Natural killer cell treated with Interleukin-12 subunit alpha and Interleukin-12 subunit beta and Interleukin-15 and Interleukin-18, amount 100 ng/mL, for 72 hours (primary cell): ENCODE data around the gene TCEAL1. TPM values are rescaled to one million over a fixed set of nuclear protein-coding genes. Genes with fewer than 3 reads are reported as not detected.
"Not testable (repeated sequence)": the region's sequence is repeated elsewhere in the genome, so short reads cannot be mapped to it uniquely, and the experiment has no call there.

Experiments used
- ATAC-seq, 2 donors: fragments of 150-1000 bp; cut with Tn5 transposase in 1 of 2; sonication (Bioruptor Pico), chemical (Tn5 transposase) in 1 of 2; 2 replicates each; pipeline ENCODE4 v1.10.0; 2021
- DNase-seq: peaks from one replicate; pipeline ENCODE4 v3.0.0; 2022; ENCODE audit warnings: low spot score
- H3K27ac Mint-ChIP-seq, 2 donors: 1 replicate in 1 of 2; 2 replicates in 1 of 2; pipeline ENCODE4 v1.8.0; 2022; ENCODE audit warnings: mixed read lengths in 2 of 2, mild to moderate bottlenecking in 1 of 2, moderate library complexity in 1 of 2
- H3K27me3 Mint-ChIP-seq, 2 donors: 1 replicate in 1 of 2; 2 replicates in 1 of 2; pipeline ENCODE4 v1.8.0; 2022; ENCODE audit warnings: mixed read lengths in 2 of 2
- H3K36me3 Mint-ChIP-seq: one replicate; pipeline ENCODE4 v1.8.0; 2022; ENCODE audit warnings: mixed read lengths
- H3K4me1 Mint-ChIP-seq, 2 donors: 1 replicate in 1 of 2; 2 replicates in 1 of 2; pipeline ENCODE4 v1.8.0; 2022; ENCODE audit warnings: low read depth in 2 of 2, mixed read lengths in 2 of 2, mild to moderate bottlenecking in 1 of 2
- H3K4me3 Mint-ChIP-seq: one replicate; pipeline ENCODE4 v1.8.0; 2022; ENCODE audit warnings: mixed read lengths
- H3K9me3 Mint-ChIP-seq: 2 replicates; pipeline ENCODE4 v1.8.0; 2022; ENCODE audit warnings: mixed read lengths
- total RNA-seq, 2 donors: library from RNA; stranded (reverse); gene quantifications; one replicate each; pipeline ENCODE4 v1.2.3, GENCODE V29; 2022

The TCEAL1 gene
- total RNA-seq, 2 donors from 2014 or later, result 4.3 to 4.5 TPM

- DNase-seq, result no peak
- Mint-ChIP-seq H3K9me3 (no peaks in the 10 kb centered on the region), H3K27ac (no peak overlapping the region), H3K27me3 (peaks cover 25 to 48% of the 10 kb centered on the region in 2 donors), H3K4me3 (no peak overlapping the region), H3K36me3 (no peaks in the 10 kb centered on the region), H3K4me1 (no peaks in the 10 kb centered on the region)
- ATAC-seq, result no peak
These were observed 18.9 kb downstream of the TCEAL1 start for GRCh38 chrX:103647630-103648029.

DNA sequence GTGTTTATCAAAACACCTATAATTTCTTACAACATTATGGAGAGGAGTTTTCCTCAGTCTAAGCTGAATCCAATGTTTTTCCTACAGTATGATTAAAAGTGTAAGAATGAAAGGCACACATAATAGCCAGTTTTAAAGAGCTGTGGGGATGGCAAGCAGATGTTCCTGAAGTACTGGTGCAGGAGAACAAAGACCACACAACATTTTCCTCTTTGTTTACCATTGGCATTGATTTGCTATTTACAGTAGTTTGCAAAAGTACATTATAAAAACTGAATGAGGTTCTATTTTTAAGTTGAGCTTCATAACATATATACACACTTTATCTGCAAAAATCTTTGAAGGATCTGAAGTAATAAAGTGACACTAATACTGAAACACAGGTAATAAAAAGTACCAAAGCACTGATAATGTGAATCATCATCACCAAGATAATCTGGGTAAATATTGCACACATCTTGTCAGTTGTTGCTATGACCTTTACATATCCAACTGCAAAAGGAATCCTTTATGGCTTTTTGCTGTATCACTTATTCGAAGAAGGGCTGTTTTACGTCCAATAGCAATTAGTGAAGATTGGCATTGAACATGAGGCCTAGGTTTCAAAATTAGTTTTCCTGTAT, 22.5 kb downstream of the TCEAL1 start:
- no peak overlapping the region for H3K27ac Mint-ChIP-seq
- no peaks in the 10 kb centered on the region for H3K36me3 Mint-ChIP-seq
- H3K9me3 Mint-ChIP-seq, result no peaks in the 10 kb centered on the region
- ATAC-seq (no peak), DNase-seq (no peak)
- peaks cover 13 to 22% of the 10 kb centered on the region in 2 donors for H3K27me3 Mint-ChIP-seq
- no peak overlapping the region for H3K4me3 Mint-ChIP-seq
- H3K4me1 Mint-ChIP-seq, result no peaks in the 10 kb centered on the region

DNA sequence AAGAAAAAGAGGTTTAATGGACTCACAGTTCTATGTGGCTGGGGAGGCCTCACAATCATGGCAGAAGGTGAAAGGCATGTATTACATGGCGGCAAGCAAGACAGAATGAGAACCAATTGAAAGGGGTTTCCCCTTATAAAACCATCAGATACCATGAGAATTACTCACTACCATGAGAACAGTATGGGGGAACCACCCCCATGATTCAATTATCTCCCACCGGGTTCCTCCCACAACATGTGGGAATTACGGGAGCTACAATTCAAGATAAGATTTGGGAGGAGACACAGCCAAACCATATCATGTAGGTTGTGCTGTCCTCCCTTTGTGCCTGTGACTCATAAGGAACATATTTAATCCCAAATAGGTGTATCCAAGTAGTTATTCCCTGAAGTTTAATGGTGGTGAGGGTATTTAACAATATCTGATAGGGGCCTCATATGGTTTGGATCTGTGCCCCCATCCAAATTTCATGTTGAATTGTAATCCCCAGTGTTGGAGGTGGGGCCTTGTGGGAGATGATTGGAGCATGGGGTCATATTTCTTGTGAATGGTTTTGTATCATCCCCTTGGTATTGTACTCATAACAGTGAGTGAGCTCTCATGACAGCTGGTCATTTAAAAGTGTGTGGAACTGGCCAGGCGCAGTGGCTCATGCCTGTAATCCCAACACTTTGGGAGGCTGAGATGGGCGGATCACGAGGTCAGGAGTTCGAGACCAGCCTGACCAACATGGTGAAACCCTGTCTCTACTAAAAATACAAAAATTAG, 26.6 kb downstream of the TCEAL1 start:
- DNase-seq, H3K4me3 Mint-ChIP-seq, ATAC-seq, H3K4me1 Mint-ChIP-seq, H3K36me3 Mint-ChIP-seq, H3K27ac Mint-ChIP-seq, H3K9me3 Mint-ChIP-seq: not testable (repeated sequence)
- H3K27me3 Mint-ChIP-seq, result peaks cover 11 to 13% of the 10 kb centered on the region in 2 donors

- no peak for DNase-seq
- H3K9me3 Mint-ChIP-seq, result no peaks in the 10 kb centered on the region
- ATAC-seq, result no peak
- H3K27me3 Mint-ChIP-seq, result peaks cover 12 to 17% of the 10 kb centered on the region in 2 donors
- peaks cover 0 to 2% of the 10 kb centered on the region in 2 donors for H3K4me1 Mint-ChIP-seq
- H3K4me3 Mint-ChIP-seq, result no peak overlapping the region
- H3K36me3 Mint-ChIP-seq, result no peaks in the 10 kb centered on the region
- no peak overlapping the region for H3K27ac Mint-ChIP-seq
These were observed 27.8 kb downstream of the TCEAL1 start for GRCh38 chrX:103656617-103657016.

- H3K4me3 Mint-ChIP-seq, H3K9me3 Mint-ChIP-seq, H3K4me1 Mint-ChIP-seq, H3K27ac Mint-ChIP-seq, ATAC-seq, DNase-seq, H3K36me3 Mint-ChIP-seq: not testable (repeated sequence)
- peaks cover 12 to 17% of the 10 kb centered on the region in 2 donors for H3K27me3 Mint-ChIP-seq
These were observed 28.3 kb downstream of the TCEAL1 start for GRCh38 chrX:103657066-103657465.

- H3K4me3 Mint-ChIP-seq, result no peak overlapping the region
- H3K27me3 Mint-ChIP-seq, result peaks cover 14 to 25% of the 10 kb centered on the region in 2 donors
- H3K36me3 Mint-ChIP-seq, result no peaks in the 10 kb centered on the region
- H3K9me3 Mint-ChIP-seq, result no peaks in the 10 kb centered on the region
- DNase-seq (no peak), ATAC-seq (no peak)
- H3K4me1 Mint-ChIP-seq, result peaks cover 0 to 2% of the 10 kb centered on the region in 2 donors
- no peak overlapping the region for H3K27ac Mint-ChIP-seq
These were observed 30.1 kb downstream of the TCEAL1 start for GRCh38 chrX:103658681-103659433.

DNA sequence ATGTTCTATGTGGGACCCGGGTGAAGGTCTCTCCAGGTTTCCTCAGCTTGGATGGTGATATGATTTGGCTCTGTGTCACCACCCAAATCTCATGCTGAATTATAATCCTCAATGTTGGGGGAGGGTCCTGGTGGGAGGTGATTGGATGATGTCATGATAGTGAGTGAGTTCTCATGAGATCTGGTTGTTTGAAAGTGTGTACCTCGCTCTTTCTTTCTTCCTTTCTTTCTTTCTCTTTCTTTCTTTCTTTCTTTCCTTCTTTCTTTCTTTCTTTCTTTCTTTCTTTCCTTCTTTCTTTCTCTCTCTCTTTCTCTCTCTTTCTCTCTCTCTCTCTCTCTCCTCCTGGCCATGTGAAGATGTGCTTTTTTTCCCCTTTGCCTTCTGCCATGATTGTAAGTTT, 30.7 kb downstream of the TCEAL1 start:
- H3K9me3 Mint-ChIP-seq, H3K27ac Mint-ChIP-seq, ATAC-seq, DNase-seq, H3K36me3 Mint-ChIP-seq, H3K4me3 Mint-ChIP-seq, H3K4me1 Mint-ChIP-seq: not testable (repeated sequence)
- H3K27me3 Mint-ChIP-seq, result peaks cover 20 to 29% of the 10 kb centered on the region in 2 donors

DNA sequence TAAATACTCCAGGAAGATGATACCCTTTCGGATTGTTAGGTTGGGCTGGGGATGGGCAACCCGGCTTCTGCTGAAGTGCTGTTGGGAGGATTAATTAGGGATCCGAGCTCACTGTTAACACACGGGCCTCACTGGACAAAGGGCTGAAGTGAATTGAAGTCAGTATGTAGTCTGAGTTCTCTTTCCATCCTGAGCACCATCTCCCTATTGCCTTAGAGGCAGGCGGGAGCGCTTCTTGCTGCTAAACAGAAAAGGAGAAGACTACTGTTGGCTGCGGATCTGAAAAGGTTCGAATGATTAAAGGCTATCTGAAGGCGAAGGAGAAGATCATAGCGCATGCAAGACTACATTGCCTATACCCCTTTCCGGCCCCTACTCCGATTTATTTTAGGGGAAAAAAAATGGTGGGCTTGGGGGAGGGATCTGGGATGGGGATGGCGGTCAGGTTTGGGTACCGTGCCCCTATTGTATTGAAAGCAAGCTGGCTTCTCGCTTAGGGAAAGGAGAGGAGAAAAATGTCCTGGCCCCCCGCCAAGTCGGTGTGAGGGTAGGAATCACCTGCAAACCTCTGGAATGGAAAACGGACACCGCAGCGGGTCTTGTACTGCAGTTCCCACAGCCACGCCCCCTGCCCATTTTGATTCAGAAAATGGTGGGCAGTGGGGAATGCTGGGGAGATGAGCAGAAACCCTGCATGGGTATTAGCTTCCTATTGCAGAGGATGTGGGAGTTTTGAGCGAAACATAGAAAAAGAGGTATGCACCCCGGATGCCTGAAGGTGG, 35.4 kb downstream of the TCEAL1 start:
- H3K4me1 Mint-ChIP-seq, result no peaks in the 10 kb centered on the region

GRCh38 chrX:103666202-103667107, 37.7 kb downstream of the TCEAL1 start:
- ATAC-seq, result peak in 1 of 2 donors; percentile 52
- no peak overlapping the region for H3K4me3 Mint-ChIP-seq
- H3K36me3 Mint-ChIP-seq, result no peaks in the 10 kb centered on the region
- DNase-seq, result no peak
- no peaks in the 10 kb centered on the region for H3K4me1 Mint-ChIP-seq
- H3K27me3 Mint-ChIP-seq, result peaks cover 14 to 21% of the 10 kb centered on the region in 2 donors
- H3K27ac Mint-ChIP-seq, result no peak overlapping the region
- H3K9me3 Mint-ChIP-seq, result no peaks in the 10 kb centered on the region

More for the DNA sequence above, 35.4 kb downstream of the TCEAL1 start:
- Mint-ChIP-seq H3K4me3 (no peak overlapping the region), H3K27ac (no peak overlapping the region), H3K36me3 (no peaks in the 10 kb centered on the region), H3K9me3 (no peaks in the 10 kb centered on the region), H3K27me3 (peaks cover 25 to 31% of the 10 kb centered on the region in 2 donors)
- no peak for ATAC-seq
- DNase-seq, result no peak

DNA sequence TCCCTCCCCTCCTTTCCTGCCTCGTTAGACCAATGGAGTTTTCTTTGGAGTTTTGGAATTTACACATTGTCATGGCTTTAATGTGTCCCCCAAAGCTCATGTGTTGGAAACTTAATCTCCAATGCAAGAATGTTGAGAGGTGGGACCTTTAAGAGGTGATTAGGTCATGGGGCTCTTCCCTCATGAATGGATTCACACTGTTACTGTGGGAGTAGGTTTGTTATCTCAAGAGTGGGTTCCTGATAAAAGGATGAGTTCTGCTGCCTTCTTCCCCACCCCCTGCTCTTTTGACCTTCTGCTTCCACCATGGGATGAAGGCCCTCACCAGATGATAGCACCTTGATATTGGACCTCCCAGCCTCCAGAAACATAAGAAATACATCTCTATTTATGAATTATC, 41.0 kb downstream of the TCEAL1 start:
- no peak for ATAC-seq
- no peak overlapping the region for H3K4me3 Mint-ChIP-seq

GRCh38 chrX:103674531-103675454, 46.0 kb downstream of the TCEAL1 start:
- Mint-ChIP-seq H3K27ac (no peak overlapping the region), H3K4me3 (no peak overlapping the region), H3K27me3 (peaks cover 0 to 6% of the 10 kb centered on the region in 2 donors), H3K4me1 (peaks cover 0 to 12% of the 10 kb centered on the region in 2 donors), H3K9me3 (no peaks in the 10 kb centered on the region), H3K36me3 (peaks cover 21% of the 10 kb centered on the region)
- ATAC-seq (no peak), DNase-seq (no peak)

More for the DNA sequence above, 41.0 kb downstream of the TCEAL1 start:
- DNase-seq, result no peak
- no peaks in the 10 kb centered on the region for H3K36me3 Mint-ChIP-seq
- H3K27me3 Mint-ChIP-seq, result peaks cover 6 to 8% of the 10 kb centered on the region in 2 donors
- no peaks in the 10 kb centered on the region for H3K9me3 Mint-ChIP-seq
- no peak overlapping the region for H3K27ac Mint-ChIP-seq
- H3K4me1 Mint-ChIP-seq, result no peaks in the 10 kb centered on the region
